ENCODE data around the gene WDFY2.
"Not testable (repeated sequence)": the region's sequence is repeated elsewhere in the genome, so short reads cannot be mapped to it uniquely, and the experiment has no call there.

The WDFY2 gene

DNA sequence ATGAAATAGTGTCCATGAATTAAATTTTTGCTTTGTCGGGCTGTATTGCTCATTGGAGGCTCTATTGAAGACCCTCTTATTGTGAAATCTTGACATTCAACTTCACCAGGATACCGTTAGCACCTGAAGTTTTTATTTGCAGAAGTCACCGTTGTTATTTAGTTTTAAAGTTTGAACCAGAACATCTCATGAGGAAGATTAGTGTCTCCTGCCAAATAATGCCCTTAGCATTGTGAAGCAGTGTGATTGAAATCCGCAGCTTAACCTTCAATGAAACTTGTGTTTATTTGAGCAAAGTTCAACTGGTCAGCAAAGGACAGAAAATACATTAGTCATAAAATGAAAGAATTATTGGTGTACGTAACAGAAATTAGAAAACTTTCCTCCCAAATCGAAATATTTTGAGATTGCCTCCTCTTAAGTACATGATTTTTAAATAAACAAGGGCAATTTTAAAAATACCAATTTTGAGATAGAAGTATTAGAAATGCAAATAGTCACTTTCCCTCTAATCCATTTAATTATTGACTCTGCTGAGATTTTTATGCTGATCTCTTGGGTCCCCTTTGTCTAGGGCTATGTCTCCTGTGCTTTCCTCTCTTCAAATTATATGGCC, 84.4 kb downstream of the WDFY2 start:
- no peak for FAIRE-seq

DNA sequence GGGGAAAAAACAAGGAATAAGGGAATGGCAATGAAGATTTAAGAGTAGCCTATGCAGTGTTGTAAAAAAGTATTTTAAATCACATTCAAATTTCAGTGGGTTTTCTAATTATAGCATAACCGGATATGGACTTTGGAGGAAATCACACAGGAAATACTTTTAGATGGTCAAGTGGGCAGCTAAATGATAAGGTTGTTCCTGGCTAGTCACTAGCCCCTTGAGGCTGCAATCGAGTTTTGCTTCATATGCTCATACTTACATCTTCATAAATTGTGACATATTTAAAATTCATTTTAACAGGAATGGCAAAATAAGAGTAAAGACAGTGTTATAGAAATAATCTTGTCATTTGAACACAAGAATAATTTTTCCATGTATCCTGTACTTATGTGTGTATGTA, 88.9 kb downstream of the WDFY2 start:
- FAIRE-seq = peak; percentile 3

DNA sequence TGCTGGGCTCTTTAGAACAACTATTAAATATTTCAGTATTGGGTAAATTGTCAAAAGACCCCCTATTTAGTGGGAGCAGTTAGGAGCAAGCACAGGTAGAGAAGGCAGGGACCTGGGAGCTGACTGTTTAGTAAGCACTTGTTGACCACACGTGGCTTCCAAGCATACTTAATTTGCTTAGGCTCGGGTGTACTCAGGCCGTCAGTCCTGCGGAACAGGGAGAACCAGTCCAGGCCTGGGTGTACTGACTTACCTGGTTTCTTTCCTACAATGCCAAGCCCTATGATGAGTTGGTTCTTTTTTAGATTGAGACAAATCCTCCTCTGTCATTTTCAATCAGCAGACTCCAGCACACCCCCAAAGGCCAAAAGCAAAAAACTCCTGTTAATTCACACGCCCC, 90.0 kb downstream of the WDFY2 start:
- no peak for FAIRE-seq

DNA sequence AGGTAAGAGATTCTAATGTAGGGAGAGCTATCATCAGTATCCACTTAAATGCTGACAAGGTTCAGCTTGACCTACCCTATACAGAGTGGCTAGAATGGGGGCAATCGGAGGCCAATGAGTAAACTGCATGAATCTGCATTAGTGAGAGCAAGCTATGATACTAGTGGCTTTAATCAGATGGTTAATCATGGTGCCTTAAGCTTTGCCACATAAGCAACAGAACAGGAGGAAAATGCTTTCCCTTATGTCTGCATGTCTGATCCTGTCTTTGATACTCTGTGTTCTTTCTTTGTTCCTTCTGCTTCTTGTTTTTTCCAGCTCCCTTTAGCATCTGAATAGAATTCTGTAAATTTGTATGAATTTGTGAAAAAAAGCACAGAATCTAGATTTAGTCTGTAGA, 91.1 kb downstream of the WDFY2 start:
- no peak for FAIRE-seq

DNA sequence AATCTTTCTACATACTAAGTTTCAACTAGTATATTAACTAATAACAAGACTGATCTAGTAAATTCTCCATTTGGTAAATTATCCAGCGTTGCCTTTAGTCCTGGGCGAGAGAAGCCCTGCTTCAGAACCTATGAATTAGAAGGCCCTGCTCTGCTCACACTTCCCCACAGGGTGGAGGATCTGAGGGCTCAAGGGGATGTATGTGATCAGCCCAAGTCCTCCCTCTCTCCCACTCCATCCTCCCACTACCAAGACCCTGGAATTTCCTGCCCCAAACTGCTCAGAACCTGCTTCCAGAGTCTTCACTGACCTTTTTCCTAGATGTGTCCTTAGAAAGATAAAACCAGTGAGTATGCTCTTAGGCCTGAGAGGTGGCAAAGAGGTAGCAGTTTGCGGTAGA, 91.6 kb downstream of the WDFY2 start:
- FAIRE-seq = no peak

DNA sequence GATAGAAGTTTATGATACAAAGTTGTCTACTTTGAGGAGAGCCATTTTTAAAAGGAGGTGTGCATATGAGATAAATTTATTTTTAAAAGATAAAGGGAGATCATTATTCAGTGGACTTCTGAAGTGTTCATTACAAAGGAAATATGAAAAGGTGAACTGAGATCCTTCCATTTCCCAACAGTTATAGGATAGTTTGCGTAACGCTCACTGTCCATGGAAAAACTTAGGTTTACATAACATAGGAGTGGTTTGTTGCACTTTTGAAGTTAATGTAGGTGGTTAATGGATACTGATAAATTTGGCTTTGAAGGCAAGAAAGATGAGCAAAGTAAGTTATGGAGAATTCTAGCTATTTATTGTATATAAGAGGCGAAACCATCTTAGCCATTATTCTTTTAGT, 92.5 kb downstream of the WDFY2 start:
- no peak for FAIRE-seq

DNA sequence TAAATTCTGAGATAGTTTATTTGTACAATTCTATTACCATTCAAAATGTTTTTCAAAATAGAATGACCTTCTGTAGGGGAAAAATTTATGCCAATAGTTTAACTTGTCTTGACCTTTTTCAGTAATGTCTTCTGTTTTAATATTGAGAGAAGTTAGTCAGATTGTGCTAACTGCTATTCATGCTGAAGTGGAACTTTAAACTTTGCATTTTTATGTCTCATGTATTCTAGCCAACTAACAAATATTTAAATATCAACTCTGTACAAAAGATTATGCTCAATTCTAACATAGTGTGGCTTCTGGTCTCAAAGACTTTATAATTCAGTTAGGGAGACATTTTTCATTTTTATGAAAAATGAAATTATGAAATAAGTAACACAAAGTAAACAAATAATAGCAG, 94.2 kb downstream of the WDFY2 start:
- no peak for FAIRE-seq

DNA sequence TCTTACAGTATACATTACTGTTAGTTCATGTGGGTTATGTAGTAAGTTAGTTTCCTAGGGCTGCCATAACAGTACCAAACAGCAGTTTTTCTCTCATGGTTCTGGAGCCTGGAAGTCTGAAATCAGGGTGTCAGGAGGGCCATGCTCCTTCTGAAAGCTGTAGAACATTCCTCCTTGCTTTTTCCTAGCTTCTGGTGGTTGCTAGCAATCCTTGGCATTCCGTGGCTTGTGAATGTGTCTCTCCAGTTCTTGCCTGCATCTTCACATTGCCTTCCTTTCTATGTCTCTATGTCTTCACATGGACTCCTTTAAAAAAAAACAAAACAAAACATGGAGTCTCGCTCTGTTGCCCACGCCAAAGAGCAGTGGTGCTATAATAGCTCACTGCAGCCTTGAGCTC, 95.4 kb downstream of the WDFY2 start:
- FAIRE-seq = no peak

DNA sequence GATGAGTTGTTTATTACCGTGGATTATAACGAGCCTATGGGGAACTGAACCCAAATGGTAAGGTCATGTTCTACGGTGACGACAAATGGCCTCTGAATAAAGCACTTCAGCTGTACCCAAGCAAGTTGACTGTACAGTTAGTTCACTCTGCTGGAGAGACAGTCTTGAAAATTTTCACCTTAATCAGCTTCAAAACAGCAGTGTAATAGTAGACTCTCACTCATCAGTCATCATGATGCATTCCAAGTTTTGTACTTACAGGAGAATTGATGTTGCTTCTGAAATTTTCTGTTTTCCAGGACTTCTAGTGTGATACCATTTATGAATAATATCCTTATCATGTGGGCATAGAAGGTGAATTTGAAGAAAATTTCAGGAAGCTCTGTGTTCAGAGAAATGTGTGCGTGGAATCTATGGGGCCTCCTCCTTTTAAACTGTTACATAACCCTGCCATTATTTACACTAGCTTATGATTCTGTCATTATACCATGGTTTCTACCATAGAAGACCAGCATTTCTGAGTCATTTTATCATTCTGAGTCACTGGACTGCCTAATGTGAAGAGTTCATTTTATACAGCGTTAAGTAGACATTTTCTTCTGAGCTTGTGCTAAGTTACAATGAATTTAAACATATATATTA, 96.9 kb downstream of the WDFY2 start:
- no peak for FAIRE-seq

DNA sequence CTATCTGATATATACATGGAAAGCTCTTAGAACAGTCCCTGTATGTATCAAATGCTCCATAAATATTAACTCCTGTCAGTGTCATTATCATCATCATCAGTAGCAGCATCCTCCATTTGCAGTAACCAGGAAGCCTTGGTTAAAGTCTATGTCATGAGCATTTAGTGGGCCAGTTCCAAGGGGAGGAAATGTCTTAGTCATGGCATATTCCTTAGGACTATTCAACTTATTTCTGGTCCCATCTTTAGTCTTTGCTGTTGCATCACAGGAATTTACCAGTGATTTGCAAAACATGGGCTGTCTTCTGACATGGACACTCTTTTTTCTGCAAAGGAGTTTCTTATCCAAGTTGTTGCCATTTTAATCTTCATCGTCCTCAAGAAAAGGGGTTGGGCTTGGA, 98.4 kb downstream of the WDFY2 start:
- FAIRE-seq = no peak

DNA sequence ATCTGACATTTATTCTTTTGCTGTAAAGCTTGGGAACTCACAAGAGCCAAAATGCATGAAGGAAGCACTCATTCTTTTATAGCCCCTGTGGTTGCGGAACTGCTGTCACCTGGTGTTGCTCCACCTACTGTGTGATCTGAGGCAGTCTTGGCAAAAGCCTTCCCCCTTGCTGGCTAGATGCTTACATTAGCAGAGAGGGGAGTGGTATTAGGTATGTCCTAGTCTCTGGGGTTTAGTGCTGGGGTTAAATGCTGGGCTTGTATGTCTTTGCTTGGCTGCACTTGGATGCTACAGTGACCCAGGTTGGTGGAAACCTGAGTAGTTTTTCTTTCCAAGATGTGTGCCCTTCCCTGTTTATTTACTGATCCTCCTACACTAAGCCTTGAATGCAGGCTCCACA, 99.3 kb downstream of the WDFY2 start:
- FAIRE-seq = no peak

DNA sequence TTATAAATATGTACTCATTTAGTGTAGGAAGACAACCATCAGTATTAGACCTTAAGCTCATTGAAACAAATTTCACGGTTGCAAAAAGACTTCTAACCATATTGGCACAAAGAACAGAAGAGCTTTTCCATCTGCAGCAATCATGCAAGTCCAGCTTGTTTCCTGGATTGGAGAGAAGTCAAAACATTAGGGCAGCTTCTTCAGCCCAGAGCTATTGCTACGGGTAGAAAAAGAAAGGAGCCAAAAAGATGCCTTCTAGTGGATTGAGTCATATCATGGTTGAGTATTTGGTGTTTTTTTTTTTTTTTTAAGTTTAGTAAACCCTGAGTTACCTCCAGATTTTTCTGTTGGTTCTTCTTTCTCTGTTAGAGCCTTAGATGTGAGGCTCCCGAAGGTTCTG, 99.8 kb downstream of the WDFY2 start:
- FAIRE-seq = no peak

DNA sequence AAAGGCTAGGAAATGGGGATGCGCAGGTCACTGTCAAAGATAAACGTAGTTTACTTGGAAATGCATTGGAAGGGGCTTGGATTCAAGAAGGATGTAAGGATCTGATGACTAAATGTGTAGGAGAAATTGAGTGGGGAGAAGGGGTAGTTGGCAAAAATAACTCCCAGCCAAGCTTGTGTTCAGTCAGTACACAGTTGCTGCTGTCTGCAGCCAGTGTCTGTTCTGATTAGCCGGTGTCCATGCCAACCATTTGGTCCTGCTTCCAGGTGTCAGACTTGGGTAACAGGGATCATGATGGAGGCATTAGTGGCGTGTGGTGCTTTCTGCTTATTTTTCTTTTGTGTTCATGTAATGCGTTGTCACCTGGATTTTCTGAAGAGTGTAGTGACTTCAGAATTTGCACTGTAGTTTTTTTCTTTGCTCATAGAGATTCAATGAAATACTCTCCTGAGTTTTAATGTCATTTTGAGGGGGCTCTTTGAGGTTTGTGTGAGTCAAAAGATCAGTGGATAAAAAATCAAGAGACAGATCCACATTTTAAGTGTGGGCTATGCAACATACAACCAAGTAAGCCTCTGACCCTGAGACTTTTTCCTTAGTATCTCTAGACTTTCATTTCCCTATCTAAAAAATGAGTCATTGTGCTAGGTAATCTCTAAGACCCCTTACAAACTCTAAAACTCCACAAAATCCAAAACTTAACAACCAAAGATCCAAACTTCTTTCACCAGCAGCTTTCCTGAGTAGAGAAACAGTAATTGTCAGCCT, 103.9 kb downstream of the WDFY2 start:
- no peak for FAIRE-seq

DNA sequence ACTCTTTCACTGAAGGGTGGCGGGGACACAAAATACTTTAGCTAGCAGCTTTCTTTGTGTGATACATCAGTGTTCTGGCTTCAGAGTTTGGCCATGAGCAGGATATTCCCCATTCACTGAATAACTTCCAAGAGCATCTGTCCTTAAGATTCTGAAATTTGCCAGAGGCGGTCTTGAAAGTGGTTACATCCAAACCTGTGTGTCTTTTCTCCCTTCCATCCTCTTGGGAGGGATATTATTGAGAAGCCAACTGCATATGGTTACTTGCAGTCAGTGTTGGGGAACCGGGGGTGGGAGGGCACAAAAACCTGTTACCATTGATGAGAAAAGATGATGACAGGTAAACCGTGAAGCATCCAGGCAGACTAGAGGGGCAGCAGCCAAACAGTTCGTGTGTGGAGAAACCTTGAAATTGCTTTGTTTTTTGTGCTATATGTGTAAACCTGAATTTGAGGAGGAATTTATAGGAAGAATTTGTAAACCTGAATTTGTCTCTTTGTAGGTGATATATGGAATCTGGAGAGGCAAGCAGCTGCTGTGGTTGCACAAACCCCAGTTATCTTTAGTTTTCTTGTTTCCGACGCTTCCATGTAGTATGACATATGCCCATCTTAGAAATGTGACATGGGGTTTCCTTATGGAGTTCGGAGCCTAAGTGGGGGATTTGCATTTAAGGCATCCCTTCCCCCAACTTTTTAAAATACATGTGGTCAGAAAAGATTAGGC, 104.8 kb downstream of the WDFY2 start:
- no peak for FAIRE-seq

DNA sequence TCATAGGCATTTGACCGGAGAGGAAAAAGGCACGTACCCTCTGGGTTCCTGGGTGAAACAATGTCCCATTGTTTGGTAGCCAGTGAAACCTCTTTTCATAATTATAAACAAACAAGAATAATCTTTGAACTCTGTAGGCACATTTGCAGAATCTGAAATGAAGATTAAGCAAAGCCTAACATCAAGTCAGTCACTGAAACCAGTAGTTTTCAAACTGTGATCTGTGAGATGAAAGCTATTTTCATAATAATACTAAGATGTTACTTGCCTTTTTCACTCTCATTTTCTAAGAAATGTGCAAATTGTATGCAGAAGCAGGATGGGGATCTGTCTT, 105.4 kb downstream of the WDFY2 start:
- no peak for FAIRE-seq

DNA sequence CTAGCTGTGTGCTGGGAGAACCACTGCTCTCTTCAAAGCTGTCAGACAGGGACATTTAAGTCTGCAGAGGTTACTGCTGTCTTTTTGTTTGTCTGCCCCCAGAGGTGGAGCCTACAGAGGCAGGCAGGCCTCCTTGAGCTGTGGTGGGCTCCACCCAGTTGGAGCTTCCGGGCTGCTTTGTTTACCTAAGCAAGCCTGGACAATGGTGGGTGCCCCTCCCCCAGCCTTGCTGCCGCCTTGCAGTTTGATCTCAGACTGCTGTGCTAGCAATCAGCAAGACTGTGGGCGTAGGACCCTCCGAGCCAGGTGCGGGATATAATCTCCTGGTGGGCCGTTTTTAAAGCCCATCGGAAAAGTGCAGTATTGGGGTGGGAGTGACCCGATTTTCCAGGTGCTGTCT, 111.4 kb downstream of the WDFY2 start:
- not testable (repeated sequence) for FAIRE-seq

DNA sequence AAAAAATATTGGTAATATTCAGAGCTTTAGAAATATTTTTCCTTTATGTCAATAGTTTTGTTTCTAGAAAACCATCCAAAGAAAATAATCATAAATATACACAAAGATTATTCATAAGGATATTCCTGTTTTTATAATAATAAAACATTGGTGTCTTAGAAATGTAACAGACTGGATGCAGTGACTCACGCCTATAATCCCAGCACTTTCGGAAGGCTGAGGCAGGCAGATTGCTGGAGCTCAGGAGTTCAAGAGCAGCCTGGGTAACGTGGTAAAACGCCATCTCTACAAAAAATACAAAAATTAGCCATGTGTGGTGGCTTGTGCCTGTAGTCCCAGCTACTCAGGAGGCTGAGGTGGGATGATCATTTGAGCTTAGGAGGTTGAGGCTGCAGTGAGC, 112.9 kb downstream of the WDFY2 start:
- FAIRE-seq = no peak

DNA sequence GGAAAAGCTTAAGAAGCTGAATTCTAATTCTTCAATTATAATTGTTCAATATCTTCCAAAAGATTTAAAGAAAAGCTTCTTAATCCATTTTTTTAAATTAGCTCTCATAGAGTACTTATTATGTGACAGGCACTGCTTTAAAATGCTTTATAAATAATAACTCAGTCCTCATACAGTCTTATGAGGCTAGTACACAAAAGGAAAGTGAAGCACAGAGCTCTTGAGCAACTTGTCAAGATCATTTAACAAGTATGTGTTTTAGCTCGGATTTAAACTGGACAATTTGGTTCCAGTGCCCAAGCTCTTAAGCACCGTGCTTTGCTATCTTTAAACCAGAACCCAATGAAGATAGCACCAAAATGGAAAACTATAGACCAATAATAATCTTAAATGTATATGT, 113.6 kb downstream of the WDFY2 start:
- FAIRE-seq = no peak

DNA sequence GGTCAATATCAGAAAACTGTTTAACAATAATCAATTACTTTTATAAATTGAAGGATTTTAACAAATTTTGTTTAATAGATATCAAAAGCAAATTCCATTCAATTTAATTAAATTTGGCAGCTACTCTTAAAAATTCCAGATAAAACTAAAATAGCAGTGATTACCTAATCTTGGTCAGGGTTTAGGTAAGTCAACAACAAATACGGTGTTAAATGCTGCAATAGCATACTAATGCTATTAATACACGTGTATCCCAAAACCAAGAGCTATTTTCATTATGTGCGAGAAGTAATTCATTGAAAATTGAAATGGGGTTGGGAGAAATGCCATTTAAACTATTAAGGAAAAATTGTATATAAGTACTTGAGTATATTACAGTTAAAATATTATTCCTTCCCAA, 114.1 kb downstream of the WDFY2 start:
- peak; percentile 68 for FAIRE-seq

DNA sequence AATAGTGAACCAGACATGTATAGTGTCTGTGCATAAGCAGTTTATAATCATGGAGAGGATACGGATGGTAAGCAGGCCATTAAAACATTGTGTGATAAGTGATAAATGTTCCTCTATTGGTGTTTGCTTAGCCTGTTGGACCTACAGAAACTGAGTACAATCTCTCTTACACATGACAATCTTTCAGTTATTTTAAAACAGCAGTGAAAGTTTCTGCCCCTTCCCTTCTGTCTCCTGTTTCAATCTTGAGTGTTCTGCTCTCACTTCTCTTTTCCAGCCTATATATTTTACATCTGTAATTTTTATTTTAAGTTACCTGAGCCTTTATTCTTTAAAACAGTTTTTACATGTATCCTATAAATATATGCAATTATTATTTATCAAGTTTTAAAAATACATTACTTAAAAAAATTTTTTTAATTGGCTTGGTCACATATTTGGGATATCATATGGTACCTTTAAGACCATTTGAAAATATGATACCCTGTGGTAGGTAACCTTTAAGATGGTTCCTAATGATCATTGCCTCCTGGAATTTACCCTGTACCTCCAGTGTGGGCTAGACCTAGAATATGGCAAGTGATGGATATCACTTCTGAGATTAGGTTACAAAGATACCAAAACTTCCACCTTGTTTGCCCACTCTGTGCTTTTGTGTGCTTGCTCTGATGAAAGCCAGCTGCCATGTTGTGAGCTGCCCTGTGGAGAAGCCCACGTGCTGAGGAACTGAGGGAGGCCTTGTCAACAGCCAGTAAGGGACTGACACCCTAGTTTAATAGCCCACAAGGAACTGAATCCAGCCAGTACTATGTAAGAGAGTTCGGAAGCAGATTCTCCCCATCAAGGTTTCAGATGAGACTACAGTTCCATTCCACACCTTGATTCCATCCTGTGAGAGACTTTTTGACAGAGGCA, 120.4 kb downstream of the WDFY2 start:
- no peak for FAIRE-seq

DNA sequence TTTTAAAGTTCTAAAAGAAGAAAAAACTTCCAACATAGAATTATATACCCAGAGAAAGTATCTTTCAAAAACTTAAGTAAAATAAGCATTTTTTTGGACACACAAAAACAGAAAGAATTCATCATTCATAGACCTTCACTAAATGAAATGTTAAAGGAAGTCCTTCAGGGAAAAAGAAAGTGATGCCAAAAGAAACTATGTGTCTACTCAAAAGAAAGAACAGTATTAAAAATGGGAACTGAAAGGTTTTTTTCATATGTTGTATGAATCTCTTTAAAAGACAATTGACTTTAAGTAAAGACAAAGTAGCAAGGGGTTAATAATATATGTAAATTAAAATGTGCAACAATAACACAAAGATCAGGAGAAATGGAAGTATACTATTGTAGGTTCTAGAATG, 123.2 kb downstream of the WDFY2 start:
- FAIRE-seq = peak; percentile 16

DNA sequence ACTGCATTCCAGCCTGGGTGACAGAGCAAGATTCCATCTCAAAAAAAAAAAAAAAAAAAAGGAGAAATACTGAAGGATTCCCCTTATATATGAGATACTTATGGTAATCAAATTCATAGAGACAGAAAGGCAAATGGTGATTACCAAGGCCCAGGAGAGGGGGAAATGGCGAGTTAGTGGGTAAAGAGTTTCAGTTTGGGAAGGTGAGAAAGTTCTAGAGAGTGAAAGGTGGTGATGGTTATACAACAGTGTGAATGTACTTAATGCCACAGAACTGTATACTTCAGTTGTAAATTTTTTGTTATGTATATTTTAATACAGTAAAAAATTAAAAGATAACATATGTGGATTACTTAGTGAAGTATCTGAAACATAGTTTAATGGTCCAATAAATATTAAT, 129.5 kb downstream of the WDFY2 start:
- FAIRE-seq = no peak

DNA sequence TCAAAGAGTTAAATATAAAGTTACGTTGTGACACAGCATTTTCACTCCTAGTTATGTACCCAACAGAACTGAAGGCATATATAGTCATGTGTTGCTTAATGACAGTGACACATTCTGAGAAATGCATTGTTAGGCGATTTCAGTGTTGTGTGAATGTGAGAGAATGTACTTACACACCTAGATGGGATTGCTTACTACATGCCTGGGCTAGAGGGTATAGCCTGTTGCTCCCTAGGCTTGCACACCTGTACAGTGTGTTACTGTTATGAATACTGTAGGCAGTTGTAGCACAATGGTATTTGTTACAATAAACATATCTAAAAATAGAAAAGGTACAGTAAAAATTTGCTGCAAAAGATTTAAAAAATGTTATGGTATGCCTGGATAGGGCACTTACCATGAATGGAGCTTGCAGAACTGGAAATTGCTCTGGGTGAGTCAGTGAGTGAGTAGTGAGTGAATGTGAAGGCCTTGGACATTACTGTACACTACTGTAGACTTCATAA, 130.5 kb downstream of the WDFY2 start:
- FAIRE-seq = no peak
